Osteocyte (in vitro differentiated cells): ENCODE measurements around the gene CST3. TPM values are rescaled to one million over a fixed set of nuclear protein-coding genes. Genes with fewer than 3 reads are reported as not detected.
"Not testable (repeated sequence)": the region's sequence is repeated elsewhere in the genome, so short reads cannot be mapped to it uniquely, and the experiment has no call there.

Experiments
- DNase-seq: peaks from one replicate; pipeline ENCODE4 v3.0.0; 2021; ENCODE audit warnings: mixed read lengths; ENCODE audit not compliant: unreplicated experiment; ENCODE audit errors: extremely low spot score
- H3K27ac Mint-ChIP-seq: one replicate; pipeline ENCODE4 v1.8.0; 2021; ENCODE audit warnings: mild to moderate bottlenecking, mixed read lengths; ENCODE audit not compliant: unreplicated experiment
- H3K27me3 Mint-ChIP-seq: one replicate; pipeline ENCODE4 v1.8.0; 2021; ENCODE audit warnings: mixed read lengths; ENCODE audit not compliant: unreplicated experiment
- H3K36me3 Mint-ChIP-seq: one replicate; pipeline ENCODE4 v1.8.0; 2021; ENCODE audit warnings: mixed read lengths; ENCODE audit not compliant: unreplicated experiment
- H3K4me1 Mint-ChIP-seq: one replicate; pipeline ENCODE4 v1.8.0; 2021; ENCODE audit warnings: mixed read lengths; ENCODE audit not compliant: unreplicated experiment
- H3K4me3 Mint-ChIP-seq: one replicate; pipeline ENCODE4 v1.8.0; 2021; ENCODE audit warnings: mild to moderate bottlenecking, moderate library complexity, mixed read lengths; ENCODE audit not compliant: unreplicated experiment
- H3K9me3 Mint-ChIP-seq: one replicate; pipeline ENCODE4 v1.8.0; 2021; ENCODE audit warnings: mixed read lengths; ENCODE audit not compliant: unreplicated experiment
- CTCF ChIP-seq: fragments of 200-600 bp; sonication (generic); IDR thresholded peaks from 2 replicates; pipeline ENCODE4 v1.5.0; 2021; ENCODE audit warnings: antibody characterized with exemption, mild to moderate bottlenecking, moderate library complexity
- total RNA-seq: library from RNA; stranded (reverse); gene quantifications from 2 replicates; pipeline ENCODE4 v1.2.1, GENCODE V29; 2021

The CST3 gene
- total RNA-seq, 1 donor from 2014 or later, result 710 TPM

DNA sequence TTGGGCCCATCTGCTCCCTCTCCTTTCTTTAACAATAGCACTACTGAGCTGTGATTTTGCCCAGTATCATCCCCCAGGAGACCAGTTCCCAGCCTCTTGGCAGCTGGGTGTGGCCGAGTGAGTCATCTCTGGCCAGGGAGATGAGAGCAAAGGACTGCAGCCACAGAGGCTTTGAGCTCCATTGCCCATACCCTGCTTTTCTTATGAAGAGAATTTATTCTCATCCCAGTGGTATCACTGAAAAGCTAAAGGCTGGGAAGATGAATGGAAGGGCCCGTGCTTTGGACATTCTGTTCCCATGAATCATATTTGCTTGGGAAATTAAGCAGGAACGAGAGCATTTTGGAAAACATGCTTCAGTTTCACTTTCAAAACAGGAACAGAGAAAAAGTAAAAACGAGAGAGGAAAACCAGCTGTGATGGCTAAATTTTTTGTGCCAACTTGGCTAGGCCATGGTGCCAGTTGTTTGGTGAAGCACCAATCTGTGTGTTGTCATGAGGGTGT, 14.9 kb downstream of the CST3 start:
- H3K27me3 Mint-ChIP-seq, result peaks cover 4% of the 10 kb centered on the region
- no peak for TF ChIP-seq CTCF
- H3K27ac Mint-ChIP-seq, result peak overlapping the region; percentile 98
- peaks cover 39% of the 10 kb centered on the region for H3K4me1 Mint-ChIP-seq
- H3K36me3 Mint-ChIP-seq, result peaks cover 4% of the 10 kb centered on the region
- H3K9me3 Mint-ChIP-seq, result peaks cover 14% of the 10 kb centered on the region
- peak overlapping the region; percentile 64 for H3K4me3 Mint-ChIP-seq
- no peak for DNase-seq

DNA sequence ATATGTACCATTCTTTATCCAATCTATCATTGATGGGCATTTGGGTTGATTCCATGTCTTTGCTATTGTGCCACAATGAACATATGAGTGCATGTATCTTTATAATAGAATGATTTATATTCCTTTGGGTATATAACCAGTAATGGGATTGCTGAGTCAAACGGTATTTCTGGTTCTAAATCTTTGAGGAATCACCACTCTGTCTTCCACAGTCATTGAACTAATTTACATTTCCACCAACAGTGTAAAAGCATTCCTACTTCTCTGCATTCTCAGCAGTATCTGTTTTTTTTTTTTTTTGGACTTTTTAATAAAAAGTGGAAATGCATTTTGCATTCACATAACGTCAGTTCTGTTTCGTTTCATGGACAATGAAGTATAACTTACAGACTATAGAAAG, 15.4 kb downstream of the CST3 start:
- not testable (repeated sequence) for H3K36me3 Mint-ChIP-seq, DNase-seq, H3K27me3 Mint-ChIP-seq
- H3K4me3 Mint-ChIP-seq, result peak overlapping the region; percentile 64
- peak overlapping the region; percentile 98 for H3K27ac Mint-ChIP-seq
- H3K4me1 Mint-ChIP-seq, result peaks cover 38% of the 10 kb centered on the region
- peaks cover 12% of the 10 kb centered on the region for H3K9me3 Mint-ChIP-seq

- not testable (repeated sequence) for H3K36me3 Mint-ChIP-seq
Observed at GRCh38 chr20:23620670-23621386, 16.9 kb downstream of the CST3 start.

DNA sequence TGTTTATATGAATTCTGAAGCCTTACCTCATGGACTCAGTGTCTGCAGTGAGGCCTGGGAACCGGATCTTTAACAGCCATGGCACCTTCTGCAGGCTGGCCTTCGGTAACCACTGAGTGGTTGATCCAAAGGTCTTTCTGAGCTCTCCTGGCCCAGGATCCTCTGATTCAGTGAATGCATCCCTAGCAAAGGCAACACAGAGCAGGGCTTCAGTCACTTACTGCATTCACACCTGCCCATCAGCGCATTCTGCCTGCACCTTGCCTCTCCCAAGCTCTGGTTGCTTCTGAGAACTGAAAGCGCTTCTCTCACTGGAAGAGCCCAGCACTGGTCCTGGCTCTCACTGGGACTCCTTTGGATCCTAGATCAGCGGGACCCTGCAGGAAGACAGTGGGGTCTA, 23.6 kb downstream of the CST3 start:
- no peak for DNase-seq
- peaks cover 9% of the 10 kb centered on the region for H3K4me1 Mint-ChIP-seq
- no peak overlapping the region for H3K4me3 Mint-ChIP-seq
- TF ChIP-seq CTCF, result no peak
- H3K36me3 Mint-ChIP-seq, result no peaks in the 10 kb centered on the region
- no peaks in the 10 kb centered on the region for H3K9me3 Mint-ChIP-seq
- no peak overlapping the region for H3K27ac Mint-ChIP-seq
- peaks cover 4% of the 10 kb centered on the region for H3K27me3 Mint-ChIP-seq

More at GRCh38 chr20:23620670-23621386, 16.9 kb downstream of the CST3 start:
- H3K27ac Mint-ChIP-seq, H3K4me3 Mint-ChIP-seq, H3K27me3 Mint-ChIP-seq, DNase-seq, H3K9me3 Mint-ChIP-seq: not testable (repeated sequence)
- peaks cover 30% of the 10 kb centered on the region for H3K4me1 Mint-ChIP-seq

DNA sequence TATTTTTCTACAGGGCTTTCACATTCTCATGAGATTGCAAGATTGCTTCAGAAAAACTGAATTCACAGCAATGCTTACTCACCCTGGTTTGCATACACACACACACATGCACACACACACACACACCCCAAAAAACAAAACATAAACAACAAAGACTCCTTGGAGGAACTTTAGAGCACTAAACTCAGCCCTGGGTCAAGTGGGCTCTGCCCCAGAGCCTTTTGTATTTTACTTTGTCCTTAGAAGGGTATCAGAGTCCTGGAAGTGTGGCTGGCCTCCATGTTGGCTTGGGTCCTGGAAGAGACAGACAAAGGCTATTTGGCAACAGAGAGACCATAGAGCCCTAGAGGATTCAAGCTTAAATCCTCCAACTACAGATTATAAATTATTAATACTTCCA, 24.1 kb downstream of the CST3 start:
- Mint-ChIP-seq H3K27me3 (peaks cover 4% of the 10 kb centered on the region), H3K4me1 (peaks cover 13% of the 10 kb centered on the region), H3K4me3 (no peak overlapping the region), H3K27ac (no peak overlapping the region), H3K9me3 (no peaks in the 10 kb centered on the region), H3K36me3 (no peaks in the 10 kb centered on the region)
- no peak for TF ChIP-seq CTCF
- no peak for DNase-seq

GRCh38 chr20:23612396-23612795, 25.4 kb downstream of the CST3 start:
- H3K4me1 Mint-ChIP-seq, result peaks cover 13% of the 10 kb centered on the region
- H3K36me3 Mint-ChIP-seq, result no peaks in the 10 kb centered on the region
- TF ChIP-seq CTCF, result no peak
- no peak for DNase-seq
- no peaks in the 10 kb centered on the region for H3K9me3 Mint-ChIP-seq
- no peak overlapping the region for H3K4me3 Mint-ChIP-seq
- no peak overlapping the region for H3K27ac Mint-ChIP-seq
- no peaks in the 10 kb centered on the region for H3K27me3 Mint-ChIP-seq
